ENCODE results near the gene VEPH1.

VEPH1 gene

GRCh38 chr3:157225001-157225400 lies 278.2 kb downstream of the VEPH1 start:
- no peaks in the 10 kb centered on the region for H3K79me2 ChIP-seq (ENCODE audit: insufficient read depth, low read length)
- H4K20me1 ChIP-seq (ENCODE audit: insufficient read depth, low read length) = no peaks in the 10 kb centered on the region
- H3K4me2 ChIP-seq (ENCODE audit: insufficient read depth, low read length) = no peak overlapping the region
- H3K4me3 ChIP-seq (ENCODE audit: low read depth in 1 of 2, low read length in 2 of 2) = no peak overlapping the region
- TF ChIP-seq EZH2 (IDR thresholded peaks at IDR 0.05; ENCODE audit: borderline replicate concordance, low read depth, low read length, severe bottlenecking) = no peak
- TF ChIP-seq CTCF (IDR thresholded peaks at IDR 0.05; ENCODE audit: borderline replicate concordance, extremely low read depth, low read length, poor library complexity, severe bottlenecking) = no peak
- H2AFZ ChIP-seq (ENCODE audit: low read depth, low read length) = no peak overlapping the region
- H3K9ac ChIP-seq (ENCODE audit: low read depth, low read length) = no peak overlapping the region
- DNase-seq (no peak), ATAC-seq (ENCODE audit: insufficient read depth, low read depth) (no peak)
- no peaks in the 10 kb centered on the region for H3K4me1 ChIP-seq (ENCODE audit: insufficient read depth, low read length)
- H3K27ac ChIP-seq (ENCODE audit: low read length) = no peak overlapping the region
- no peaks in the 10 kb centered on the region for H3K27me3 ChIP-seq (ENCODE audit: insufficient read depth, low read length, poor library complexity)
- H3K36me3 ChIP-seq (ENCODE audit: insufficient read depth, low read length) = no peaks in the 10 kb centered on the region
- H3K9me3 ChIP-seq (ENCODE audit: insufficient read depth, low read length, severe bottlenecking) = no peaks in the 10 kb centered on the region

GRCh38 chr3:157220883-157221282 lies 282.3 kb downstream of the VEPH1 start:
- H3K36me3 ChIP-seq (ENCODE audit: insufficient read depth, low read length) = no peaks in the 10 kb centered on the region
- peaks cover 2% of the 10 kb centered on the region for H3K27me3 ChIP-seq (ENCODE audit: insufficient read depth, low read length, poor library complexity)
- no peaks in the 10 kb centered on the region for H3K79me2 ChIP-seq (ENCODE audit: insufficient read depth, low read length)
- no peak overlapping the region for H3K27ac ChIP-seq (ENCODE audit: low read length)
- TF ChIP-seq EZH2 (IDR thresholded peaks at IDR 0.05; ENCODE audit: borderline replicate concordance, low read depth, low read length, severe bottlenecking) = no peak
- no peak for TF ChIP-seq CTCF (IDR thresholded peaks at IDR 0.05; ENCODE audit: borderline replicate concordance, extremely low read depth, low read length, poor library complexity, severe bottlenecking)
- H4K20me1 ChIP-seq (ENCODE audit: insufficient read depth, low read length) = no peaks in the 10 kb centered on the region
- H3K4me1 ChIP-seq (ENCODE audit: insufficient read depth, low read length) = no peaks in the 10 kb centered on the region
- H3K9me3 ChIP-seq (ENCODE audit: insufficient read depth, low read length, severe bottlenecking) = no peaks in the 10 kb centered on the region
- no peak overlapping the region for H3K4me2 ChIP-seq (ENCODE audit: insufficient read depth, low read length)
- DNase-seq (no peak), ATAC-seq (ENCODE audit: insufficient read depth, low read depth) (no peak)
- no peak overlapping the region for H2AFZ ChIP-seq (ENCODE audit: low read depth, low read length)
- H3K4me3 ChIP-seq (ENCODE audit: low read depth in 1 of 2, low read length in 2 of 2) = no peak overlapping the region
- no peak overlapping the region for H3K9ac ChIP-seq (ENCODE audit: low read depth, low read length)

GRCh38 chr3:157220211-157220610 lies 283.0 kb downstream of the VEPH1 start:
- no peaks in the 10 kb centered on the region for H3K79me2 ChIP-seq (ENCODE audit: insufficient read depth, low read length)
- TF ChIP-seq CTCF (IDR thresholded peaks at IDR 0.05; ENCODE audit: borderline replicate concordance, extremely low read depth, low read length, poor library complexity, severe bottlenecking) (no peak), EZH2 (IDR thresholded peaks at IDR 0.05; ENCODE audit: borderline replicate concordance, low read depth, low read length, severe bottlenecking) (no peak)
- H3K27me3 ChIP-seq (ENCODE audit: insufficient read depth, low read length, poor library complexity) = peaks cover 2% of the 10 kb centered on the region
- no peak overlapping the region for H3K27ac ChIP-seq (ENCODE audit: low read length)
- no peak overlapping the region for H2AFZ ChIP-seq (ENCODE audit: low read depth, low read length)
- no peaks in the 10 kb centered on the region for H3K9me3 ChIP-seq (ENCODE audit: insufficient read depth, low read length, severe bottlenecking)
- no peak for DNase-seq
- ATAC-seq (ENCODE audit: insufficient read depth, low read depth) = no peak
- no peaks in the 10 kb centered on the region for H3K36me3 ChIP-seq (ENCODE audit: insufficient read depth, low read length)
- H3K4me1 ChIP-seq (ENCODE audit: insufficient read depth, low read length) = no peaks in the 10 kb centered on the region
- H3K9ac ChIP-seq (ENCODE audit: low read depth, low read length) = no peak overlapping the region
- H3K4me3 ChIP-seq (ENCODE audit: low read depth in 1 of 2, low read length in 2 of 2) = no peak overlapping the region
- no peak overlapping the region for H3K4me2 ChIP-seq (ENCODE audit: insufficient read depth, low read length)
- H4K20me1 ChIP-seq (ENCODE audit: insufficient read depth, low read length) = no peaks in the 10 kb centered on the region

- TF ChIP-seq EZH2 (IDR thresholded peaks at IDR 0.05; ENCODE audit: borderline replicate concordance, low read depth, low read length, severe bottlenecking) (no peak), CTCF (IDR thresholded peaks at IDR 0.05; ENCODE audit: borderline replicate concordance, extremely low read depth, low read length, poor library complexity, severe bottlenecking) (no peak)
- no peak overlapping the region for H3K9ac ChIP-seq (ENCODE audit: low read depth, low read length)
- no peaks in the 10 kb centered on the region for H3K36me3 ChIP-seq (ENCODE audit: insufficient read depth, low read length)
- no peaks in the 10 kb centered on the region for H3K9me3 ChIP-seq (ENCODE audit: insufficient read depth, low read length, severe bottlenecking)
- no peak overlapping the region for H3K27ac ChIP-seq (ENCODE audit: low read length)
- H3K4me2 ChIP-seq (ENCODE audit: insufficient read depth, low read length) = no peak overlapping the region
- no peaks in the 10 kb centered on the region for H4K20me1 ChIP-seq (ENCODE audit: insufficient read depth, low read length)
- H3K27me3 ChIP-seq (ENCODE audit: insufficient read depth, low read length, poor library complexity) = peaks cover 2% of the 10 kb centered on the region
- ATAC-seq (ENCODE audit: insufficient read depth, low read depth) (no peak), DNase-seq (no peak)
- H3K4me3 ChIP-seq (ENCODE audit: low read depth in 1 of 2, low read length in 2 of 2) = no peak overlapping the region
- H2AFZ ChIP-seq (ENCODE audit: low read depth, low read length) = no peak overlapping the region
- no peaks in the 10 kb centered on the region for H3K79me2 ChIP-seq (ENCODE audit: insufficient read depth, low read length)
- H3K4me1 ChIP-seq (ENCODE audit: insufficient read depth, low read length) = no peaks in the 10 kb centered on the region
These were observed 284.0 kb downstream of the VEPH1 start for GRCh38 chr3:157219215-157219614.

Data from DND-41 (cell line).